B cell (primary cell): ENCODE measurements around the gene OCIAD2. TPM values are rescaled to one million over a fixed set of nuclear protein-coding genes. Genes with fewer than 3 reads are reported as not detected.
A peak's percentile ranks its signal among the peaks of the same experiment; 100 is the strongest.

Experiments
- ATAC-seq: fragments of 200-7000 bp; cut with Tn5 transposase; one replicate; pipeline ENCODE4 v1.10.0; 2021; ENCODE audit warnings: low read depth, mild to moderate bottlenecking, moderate number of reproducible peaks, moderate library complexity
- CTCF ChIA-PET: fragments of 350-600 bp; sonication (Branson Sonifier 250); formaldehyde crosslinking; loops from one replicate; lab custom pipeline; 2021; ENCODE audit warnings: antibody characterized with exemption, inconsistent platforms; lab: Charles Lee
- POLR2A ChIA-PET: fragments of 350-600 bp; sonication (Branson Sonifier 250); formaldehyde crosslinking; loops from one replicate; lab custom pipeline; 2021; ENCODE audit warnings: antibody characterized with exemption; lab: Charles Lee
- DNase-seq: peaks from one replicate; pipeline ENCODE4 v3.0.0; 2013
- H2AFZ ChIP-seq: 2 replicates; pipeline ENCODE4 v1.6.1; 2012; ENCODE audit warnings: mild to moderate bottlenecking, low read depth, low read length; ENCODE audit not compliant: insufficient read depth, poor library complexity, severe bottlenecking
- H3K27ac ChIP-seq, 2 donors: 1 replicate in 1 of 2; 2 replicates in 1 of 2; pipeline ENCODE4 v1.5.1; 2012 to 2013; ENCODE audit warnings: low read length in 2 of 2, mild to moderate bottlenecking in 2 of 2, moderate library complexity in 1 of 2
- H3K27me3 ChIP-seq, 4 experiments: fragments of 200-600 bp in 1 of 4; sonication (generic) in 1 of 4; replicated peaks in 1 of 4; 1 replicate in 2 of 4; 2 replicates in 2 of 4; pipeline versions ENCODE4 v1.6.1 to v1.7.0; 2013 to 2016; ENCODE audit warnings: low read length in 3 of 4, mild to moderate bottlenecking in 2 of 4, mixed read lengths in 1 of 4, moderate library complexity in 1 of 4; ENCODE audit not compliant: insufficient read depth in 4 of 4, control insufficient read depth in 3 of 4; ENCODE audit errors: control extremely low read depth in 1 of 4
- H3K36me3 ChIP-seq, 2 experiments: replicated peaks in 1 of 2; 1 replicate in 1 of 2; 2 replicates in 1 of 2; pipeline versions ENCODE4 v1.6.1 to v1.7.1; 2013; ENCODE audit warnings: low read length in 1 of 2; ENCODE audit not compliant: insufficient read depth in 2 of 2, control insufficient read depth in 1 of 2; ENCODE audit errors: control extremely low read depth in 1 of 2, extremely low read depth in 1 of 2
- H3K4me1 ChIP-seq, 2 donors: fragments of 200-600 bp in 1 of 2; sonication (generic) in 1 of 2; 1 replicate in 1 of 2; 2 replicates in 1 of 2; pipeline versions ENCODE4 v1.5.1 to v1.6.1; 2013 to 2017; ENCODE audit warnings: low read length in 2 of 2; ENCODE audit not compliant: control insufficient read depth in 2 of 2, insufficient read depth in 2 of 2
- H3K4me2 ChIP-seq: replicated peaks from 2 replicates; pipeline ENCODE3; 2012; ENCODE audit warnings: mild to moderate bottlenecking, low read depth, low read length; ENCODE audit not compliant: poor library complexity, severe bottlenecking
- H3K4me3 ChIP-seq, 5 experiments: fragments of 200-600 bp in 1 of 5; sonication (generic) in 1 of 5; 1 replicate in 3 of 5; 2 replicates in 2 of 5; pipeline versions ENCODE4 v1.5.1 to v1.7.0; 2011 to 2016; ENCODE audit warnings: low read length in 4 of 5, mild to moderate bottlenecking in 4 of 5, low read depth in 2 of 5, control low read depth in 1 of 5, moderate library complexity in 1 of 5; ENCODE audit not compliant: insufficient read depth in 1 of 5; ENCODE audit errors: control extremely low read depth in 1 of 5, extremely low read depth in 1 of 5
- H3K79me2 ChIP-seq: fragments of 200-600 bp; sonication (generic); one replicate; pipeline ENCODE4 v1.6.0; 2016; ENCODE audit warnings: low read length; ENCODE audit not compliant: control insufficient read depth, insufficient read depth
- H3K9ac ChIP-seq: fragments of 200-600 bp; sonication (generic); 2 replicates; pipeline ENCODE4 v1.6.1; 2017; ENCODE audit warnings: mild to moderate bottlenecking, low read length, moderate library complexity
- H3K9me3 ChIP-seq, 3 donors: one replicate each; pipeline versions ENCODE4 v1.6.1 to v1.7.1; 2013; ENCODE audit warnings: low read length in 2 of 3; ENCODE audit not compliant: control insufficient read depth in 2 of 3, insufficient read depth in 1 of 3; ENCODE audit errors: control extremely low read depth in 1 of 3
- H4K20me1 ChIP-seq: 2 replicates; pipeline ENCODE4 v1.6.0; 2012; ENCODE audit warnings: mild to moderate bottlenecking, low read length; ENCODE audit not compliant: insufficient read depth, control insufficient read depth, poor library complexity, severe bottlenecking
- H3K27ac Mint-ChIP-seq: one replicate; pipeline ENCODE4 v1.8.0; 2021; ENCODE audit warnings: mixed read lengths
- H3K27me3 Mint-ChIP-seq: one replicate; pipeline ENCODE4 v1.8.0; 2021; ENCODE audit warnings: mixed read lengths
- H3K4me1 Mint-ChIP-seq: one replicate; pipeline ENCODE4 v1.8.0; 2021; ENCODE audit warnings: mixed read lengths
- H3K4me3 Mint-ChIP-seq: one replicate; pipeline ENCODE4 v1.8.0; 2021; ENCODE audit warnings: mixed read lengths
- H3K9me3 Mint-ChIP-seq: one replicate; pipeline ENCODE4 v1.8.0; 2022; ENCODE audit warnings: mixed read lengths; ENCODE audit not compliant: insufficient read depth
- CTCF ChIP-seq: fragments of 200-600 bp; IDR thresholded peaks from one replicate; pipeline ENCODE4 v1.8.0; 2022; ENCODE audit warnings: antibody characterized with exemption, mild to moderate bottlenecking
- EZH2 ChIP-seq: IDR thresholded peaks from 2 replicates; pipeline ENCODE4 v1.6.1; 2012; ENCODE audit warnings: borderline replicate concordance, low read depth, mild to moderate bottlenecking, moderate library complexity, low read length; ENCODE audit not compliant: insufficient read depth, poor library complexity, severe bottlenecking
- WGBS: methylation state at CpG from one replicate; pipeline ENCODE4 v1.1.5; 2013; ENCODE audit warnings: missing lambda C conversion rate; ENCODE audit not compliant: insufficient coverage; 5-methylcytosine and 5-hydroxymethylcytosine counted together
- intact Hi-C: fragments of 100-400 bp; cut with micrococcal nuclease; formaldehyde crosslinking; loops from one replicate; pipeline ENCODE4 v1.10.0; 2022
- polyA plus RNA-seq: library from polyadenylated mRNA; depleted of rRNA; stranded (reverse); fragments of >200 nt; gene quantifications from 2 replicates; pipeline ENCODE4 v1.2.3, GENCODE V29; 2012
- total RNA-seq, 2 donors: library from RNA; stranded (reverse); fragments of 120-200 nt in 1 of 2; gene quantifications; 1 replicate in 1 of 2; 2 replicates in 1 of 2; pipeline versions ENCODE4 v1.2.3 to v1.2.4, GENCODE V29; 2013 to 2022

Gene OCIAD2
- total and polyA plus RNA-seq, 2 donors (not counting 1 experiment from before 2014, with no cell fraction given), result 39.3 to 47.9 TPM

DNA sequence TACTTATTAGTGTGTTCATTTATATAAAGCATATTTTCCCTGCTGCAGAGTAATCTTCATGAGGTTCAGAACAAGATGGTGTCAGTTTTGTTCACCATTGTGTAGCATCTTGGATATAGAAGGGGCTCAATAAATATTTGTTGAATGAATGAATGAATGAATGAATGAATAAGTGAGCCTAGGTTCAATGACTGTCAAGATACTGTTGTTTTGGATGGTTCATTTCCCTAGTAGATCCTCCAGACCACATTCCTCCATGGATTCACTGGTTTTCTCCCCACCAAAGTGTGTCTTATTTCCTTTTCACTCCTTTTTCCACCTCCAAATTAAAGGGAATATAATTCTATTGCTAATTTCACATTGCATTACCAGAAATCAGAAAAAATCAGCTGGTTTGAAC lies 2.1 kb upstream of the OCIAD2 start:
- H3K27me3 ChIP-seq, result no peaks in the 10 kb centered on the region
- DNase-seq (no peak), ATAC-seq (no peak)
- no peak overlapping the region for H3K9ac ChIP-seq
- no peak overlapping the region for H2AFZ ChIP-seq
- no peaks in the 10 kb centered on the region for H3K9me3 Mint-ChIP-seq
- intact Hi-C loops, result loop anchor here (5.0 kb wide), 1 partner anchor 226 kb away; no protein-coding TSS in a partner anchor
- H3K4me3 ChIP-seq, result no peak overlapping the region
- H3K4me2 ChIP-seq, result no peak overlapping the region
- H4K20me1 ChIP-seq, result no peaks in the 10 kb centered on the region
- TF ChIP-seq CTCF (no peak), EZH2 (no peak)
- H3K4me1 Mint-ChIP-seq, result peaks cover 26% of the 10 kb centered on the region
- ChIA-PET CTCF (interaction anchor here (4.4 kb wide), 1 partner anchor 330 kb away, joined by 42 read pairs; no protein-coding TSS in a partner anchor), POLR2A (interaction anchor here (0.6 kb wide), 1 partner anchor 20 kb away, joined by 3 read pairs; no protein-coding TSS in a partner anchor)
- H3K27ac ChIP-seq, result no peak overlapping the region
- peaks cover 5% of the 10 kb centered on the region for H3K27me3 Mint-ChIP-seq
- peaks cover 0 to 6% of the 10 kb centered on the region in 2 experiments for H3K36me3 ChIP-seq
- H3K79me2 ChIP-seq, result peaks cover 43% of the 10 kb centered on the region
- no peak overlapping the region for H3K27ac Mint-ChIP-seq
- no peak overlapping the region for H3K4me3 Mint-ChIP-seq
- H3K9me3 ChIP-seq, result no peaks in the 10 kb centered on the region
- H3K4me1 ChIP-seq, result peaks cover 16 to 20% of the 10 kb centered on the region in 2 donors

DNA sequence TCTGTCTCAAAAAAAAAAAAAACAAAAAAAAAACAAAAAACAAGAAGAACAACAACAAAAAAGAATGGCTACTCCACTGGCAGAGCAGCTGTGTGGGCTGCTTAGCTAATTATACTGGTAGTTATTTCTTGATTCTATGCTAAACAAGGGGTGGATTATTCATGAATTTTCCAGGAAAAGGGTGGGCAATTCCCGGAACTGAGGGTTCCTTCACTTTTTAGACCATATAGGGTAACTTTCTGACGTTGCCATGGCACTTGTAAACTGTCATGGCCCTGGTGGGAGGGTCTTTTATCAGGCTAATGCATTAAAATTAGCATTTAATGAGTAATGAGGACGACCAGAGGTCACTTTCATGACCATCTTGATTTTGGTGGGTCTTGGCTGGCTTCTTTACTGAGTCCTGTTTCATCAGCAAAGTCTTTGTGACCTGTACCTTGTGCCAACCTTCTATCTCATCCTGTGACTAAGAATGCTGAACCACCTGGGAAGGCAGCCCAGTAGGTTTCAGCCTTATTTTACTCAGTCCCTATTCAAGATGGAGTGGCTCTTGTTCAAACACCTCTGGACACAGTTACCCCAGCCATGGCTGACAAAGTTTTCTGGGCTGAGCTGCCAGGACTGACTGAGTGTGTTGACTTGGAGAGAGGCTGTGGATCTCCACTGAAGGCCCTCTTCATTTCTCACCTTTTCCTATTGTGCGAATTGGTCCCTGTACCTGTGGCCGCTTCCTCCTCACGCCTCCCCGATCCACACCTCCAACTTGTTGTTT lies 1.3 kb upstream of the OCIAD2 start:
- ChIA-PET POLR2A (no interaction called here), CTCF (interaction anchor here (1.8 to 4.4 kb wide), 2 partner anchors 10 to 329 kb away, joined by 7 to 42 read pairs; no protein-coding TSS in a partner anchor)
- intact Hi-C loops, result loop anchor here (5.0 kb wide), 1 partner anchor 226 kb away; no protein-coding TSS in a partner anchor
- H4K20me1 ChIP-seq, result no peaks in the 10 kb centered on the region
- no peak for ATAC-seq
- 95% methylated on average over 7 of the region's 7 CpGs for WGBS
- no peak overlapping the region for H3K4me3 ChIP-seq
- Mint-ChIP-seq H3K9me3 (no peaks in the 10 kb centered on the region), H3K27me3 (peaks cover 5% of the 10 kb centered on the region), H3K4me3 (no peak overlapping the region), H3K4me1 (peaks cover 26% of the 10 kb centered on the region), H3K27ac (peak overlapping the region; percentile 15)
- H3K27me3 ChIP-seq, result no peaks in the 10 kb centered on the region
- H3K36me3 ChIP-seq, result peaks cover 0 to 12% of the 10 kb centered on the region in 2 experiments
- H2AFZ ChIP-seq, result peak overlapping the region; percentile 90
- H3K4me1 ChIP-seq, result peaks cover 16 to 20% of the 10 kb centered on the region in 2 donors
- no peak for DNase-seq
- H3K9me3 ChIP-seq, result no peaks in the 10 kb centered on the region
- no peak overlapping the region for H3K4me2 ChIP-seq
- no peak overlapping the region for H3K9ac ChIP-seq
- H3K79me2 ChIP-seq, result peaks cover 43% of the 10 kb centered on the region
- H3K27ac ChIP-seq, result no peak overlapping the region
- TF ChIP-seq EZH2 (no peak), CTCF (no peak)
